ENCODE data around the gene MAP7.

The MAP7 gene

GRCh38 chr6:136547336-136547735 is 2.9 kb downstream of the MAP7 start:
- Histone ChIP-seq H3K36me3 (ENCODE audit: control insufficient read depth, insufficient read depth, low read length) (no peaks in the 10 kb centered on the region), H3K27me3 (ENCODE audit: control insufficient read depth, insufficient read depth, low read length) (peaks cover 3% of the 10 kb centered on the region; the same call in 1 of the 2 replicates), H3K9me3 (ENCODE audit: control insufficient read depth, insufficient read depth, low read length) (no peaks in the 10 kb centered on the region), H3K4me1 (ENCODE audit: control insufficient read depth, insufficient read depth, low read length) (peaks cover 2% of the 10 kb centered on the region; the same call in 1 of the 2 replicates), H3K4me3 (ENCODE audit: low read length) (no peak overlapping the region), H3K27ac (ENCODE audit: low read length) (no peak overlapping the region)
- no CpG with 5 or more reads among the region's 4 CpGs for WGBS (ENCODE audit: insufficient coverage, insufficient read length)
- DNase-seq (ENCODE audit: low read depth, low spot score): no peak

DNA sequence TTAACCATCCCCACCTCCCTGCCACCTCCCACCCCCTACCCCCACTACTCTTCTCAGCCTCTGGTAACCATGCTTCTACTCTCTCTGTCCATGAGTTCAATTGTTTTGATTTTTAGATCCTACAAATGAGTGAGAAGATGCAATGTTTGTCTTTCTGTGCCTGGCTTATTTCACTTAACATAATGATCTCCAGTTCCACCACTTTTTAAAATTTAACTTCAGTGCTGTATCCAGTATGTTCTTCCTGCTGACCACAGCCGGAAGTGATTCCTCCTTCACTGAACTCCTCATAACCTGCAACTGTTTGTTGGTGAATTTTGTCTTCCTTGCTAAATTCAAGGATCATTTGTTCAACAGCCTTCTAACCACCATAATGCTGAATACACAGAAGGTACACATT is 3.9 kb downstream of the MAP7 start:
- Histone ChIP-seq H3K27me3 (ENCODE audit: control insufficient read depth, insufficient read depth, low read length) (no peaks in the 10 kb centered on the region), H3K9me3 (ENCODE audit: control insufficient read depth, insufficient read depth, low read length) (no peaks in the 10 kb centered on the region), H3K4me1 (ENCODE audit: control insufficient read depth, insufficient read depth, low read length) (peaks cover 2% of the 10 kb centered on the region; the same call in 1 of the 2 replicates), H3K4me3 (ENCODE audit: low read length) (no peak overlapping the region), H3K36me3 (ENCODE audit: control insufficient read depth, insufficient read depth, low read length) (no peaks in the 10 kb centered on the region), H3K27ac (ENCODE audit: low read length) (no peak overlapping the region)
- no CpG with 5 or more reads among the region's 1 CpG for WGBS (ENCODE audit: insufficient coverage, insufficient read length)
- DNase-seq (ENCODE audit: low read depth, low spot score): no peak

GRCh38 chr6:136544326-136544725 is 5.9 kb downstream of the MAP7 start:
- H3K27ac ChIP-seq (ENCODE audit: low read length): no peak overlapping the region
- no peak overlapping the region for H3K4me3 ChIP-seq (ENCODE audit: low read length)
- peaks cover 1% of the 10 kb centered on the region; the same call in 1 of the 2 replicates for H3K4me1 ChIP-seq (ENCODE audit: control insufficient read depth, insufficient read depth, low read length)
- no peaks in the 10 kb centered on the region for H3K36me3 ChIP-seq (ENCODE audit: control insufficient read depth, insufficient read depth, low read length)
- H3K9me3 ChIP-seq (ENCODE audit: control insufficient read depth, insufficient read depth, low read length): no peaks in the 10 kb centered on the region
- DNase-seq (ENCODE audit: low read depth, low spot score): no peak
- H3K27me3 ChIP-seq (ENCODE audit: control insufficient read depth, insufficient read depth, low read length): no peaks in the 10 kb centered on the region
- WGBS (ENCODE audit: insufficient coverage, insufficient read length): no CpG with 5 or more reads among the region's 1 CpG

- no peak overlapping the region for H3K4me3 ChIP-seq (ENCODE audit: low read length)
- H3K27me3 ChIP-seq (ENCODE audit: control insufficient read depth, insufficient read depth, low read length): no peaks in the 10 kb centered on the region
- peaks cover 1% of the 10 kb centered on the region; the same call in 1 of the 2 replicates for H3K4me1 ChIP-seq (ENCODE audit: control insufficient read depth, insufficient read depth, low read length)
- H3K27ac ChIP-seq (ENCODE audit: low read length): no peak overlapping the region
- WGBS (ENCODE audit: insufficient coverage, insufficient read length): no CpG with 5 or more reads among the region's 2 CpGs
- H3K36me3 ChIP-seq (ENCODE audit: control insufficient read depth, insufficient read depth, low read length): no peaks in the 10 kb centered on the region
- no peaks in the 10 kb centered on the region for H3K9me3 ChIP-seq (ENCODE audit: control insufficient read depth, insufficient read depth, low read length)
- DNase-seq (ENCODE audit: low read depth, low spot score): no peak
These were observed 8.8 kb downstream of the MAP7 start for GRCh38 chr6:136541395-136541794.

- H3K27ac ChIP-seq (ENCODE audit: low read length): no peak overlapping the region
- no peak overlapping the region for H3K4me3 ChIP-seq (ENCODE audit: low read length)
- no CpG with 5 or more reads among the region's 6 CpGs for WGBS (ENCODE audit: insufficient coverage, insufficient read length)
- peaks cover 1% of the 10 kb centered on the region; the same call in 1 of the 2 replicates for H3K4me1 ChIP-seq (ENCODE audit: control insufficient read depth, insufficient read depth, low read length)
- H3K27me3 ChIP-seq (ENCODE audit: control insufficient read depth, insufficient read depth, low read length): no peaks in the 10 kb centered on the region
- no peaks in the 10 kb centered on the region for H3K36me3 ChIP-seq (ENCODE audit: control insufficient read depth, insufficient read depth, low read length)
- H3K9me3 ChIP-seq (ENCODE audit: control insufficient read depth, insufficient read depth, low read length): no peaks in the 10 kb centered on the region
- no peak for DNase-seq (ENCODE audit: low read depth, low spot score)
These were observed 10.1 kb downstream of the MAP7 start for GRCh38 chr6:136539967-136540652.

DNA sequence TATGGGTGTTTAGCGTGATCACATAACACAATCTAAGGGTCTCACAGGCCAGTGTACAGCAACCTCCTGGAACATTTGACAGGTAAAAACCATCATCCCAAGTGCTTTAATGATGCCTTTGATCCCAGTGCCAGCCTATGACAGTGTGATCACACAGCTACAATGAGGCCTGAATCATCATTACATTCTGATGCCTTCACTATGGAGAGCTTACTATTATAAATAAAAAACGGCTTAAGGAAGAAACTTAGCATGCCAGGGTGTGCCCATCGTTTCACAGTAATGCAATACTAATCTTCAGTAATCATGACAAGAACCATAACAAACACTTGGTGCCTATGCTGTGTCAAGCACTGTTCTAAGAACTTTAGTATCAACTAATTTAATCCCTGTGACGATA is 11.4 kb downstream of the MAP7 start:
- Histone ChIP-seq H3K36me3 (ENCODE audit: control insufficient read depth, insufficient read depth, low read length) (no peaks in the 10 kb centered on the region), H3K27ac (ENCODE audit: low read length) (no peak overlapping the region), H3K27me3 (ENCODE audit: control insufficient read depth, insufficient read depth, low read length) (no peaks in the 10 kb centered on the region), H3K4me1 (ENCODE audit: control insufficient read depth, insufficient read depth, low read length) (peaks cover 1% of the 10 kb centered on the region; the same call in 1 of the 2 replicates), H3K9me3 (ENCODE audit: control insufficient read depth, insufficient read depth, low read length) (no peaks in the 10 kb centered on the region), H3K4me3 (ENCODE audit: low read length) (no peak overlapping the region)
- WGBS (ENCODE audit: insufficient coverage, insufficient read length): no CpG with 5 or more reads among the region's 4 CpGs
- no peak for DNase-seq (ENCODE audit: low read depth, low spot score)

DNA sequence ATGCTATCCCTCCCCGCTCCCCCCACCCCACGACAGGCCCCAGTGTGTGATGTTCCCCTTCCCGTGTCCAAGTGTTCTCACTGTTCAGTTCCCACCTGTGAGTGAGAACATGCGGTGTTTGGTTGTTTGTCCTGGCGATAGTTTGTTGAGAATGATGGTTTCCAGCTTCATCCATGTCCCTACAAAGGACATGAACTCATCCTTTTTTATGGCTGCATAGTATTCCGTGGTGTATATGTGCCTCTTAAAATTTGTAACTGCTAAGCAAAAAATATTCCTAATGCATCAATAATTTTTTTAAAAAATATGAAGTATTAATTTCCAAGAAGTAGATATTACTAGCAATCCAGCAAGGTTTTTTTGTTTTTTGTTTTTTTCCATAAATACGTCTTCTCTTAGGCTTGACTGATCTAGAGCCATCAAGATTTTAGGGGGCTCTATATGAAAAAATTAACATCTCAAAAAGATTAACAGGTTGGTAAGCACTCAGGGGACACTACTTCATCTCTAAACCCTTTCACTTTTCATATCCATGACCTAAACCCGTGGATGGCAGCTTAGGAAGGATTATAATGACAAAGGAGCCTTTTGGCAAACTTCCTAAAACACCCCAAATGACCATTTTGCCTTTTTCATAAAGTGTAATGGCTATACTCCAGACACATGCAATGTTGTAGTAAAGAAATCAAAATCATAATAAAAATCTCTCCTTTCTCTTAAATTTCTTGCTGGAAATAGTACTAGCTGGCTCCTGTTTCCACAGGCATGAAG is 14.2 kb downstream of the MAP7 start:
- Histone ChIP-seq H3K36me3 (ENCODE audit: control insufficient read depth, insufficient read depth, low read length) (no peaks in the 10 kb centered on the region), H3K27me3 (ENCODE audit: control insufficient read depth, insufficient read depth, low read length) (no peaks in the 10 kb centered on the region), H3K4me3 (ENCODE audit: low read length) (no peak overlapping the region), H3K27ac (ENCODE audit: low read length) (no peak overlapping the region), H3K4me1 (ENCODE audit: control insufficient read depth, insufficient read depth, low read length) (peaks cover 3% of the 10 kb centered on the region; the same call in 1 of the 2 replicates), H3K9me3 (ENCODE audit: control insufficient read depth, insufficient read depth, low read length) (no peaks in the 10 kb centered on the region)
- DNase-seq (ENCODE audit: low read depth, low spot score): no peak
- no CpG with 5 or more reads among the region's 8 CpGs for WGBS (ENCODE audit: insufficient coverage, insufficient read length)

GRCh38 chr6:136535017-136535765 is 15.0 kb downstream of the MAP7 start:
- Histone ChIP-seq H3K9me3 (ENCODE audit: control insufficient read depth, insufficient read depth, low read length) (no peaks in the 10 kb centered on the region), H3K4me3 (ENCODE audit: low read length) (no peak overlapping the region), H3K27ac (ENCODE audit: low read length) (no peak overlapping the region), H3K36me3 (ENCODE audit: control insufficient read depth, insufficient read depth, low read length) (no peaks in the 10 kb centered on the region), H3K4me1 (ENCODE audit: control insufficient read depth, insufficient read depth, low read length) (peaks cover 3% of the 10 kb centered on the region; the same call in 1 of the 2 replicates), H3K27me3 (ENCODE audit: control insufficient read depth, insufficient read depth, low read length) (no peaks in the 10 kb centered on the region)
- no peak for DNase-seq (ENCODE audit: low read depth, low spot score)
- WGBS (ENCODE audit: insufficient coverage, insufficient read length): no CpG with 5 or more reads among the region's 5 CpGs

DNA sequence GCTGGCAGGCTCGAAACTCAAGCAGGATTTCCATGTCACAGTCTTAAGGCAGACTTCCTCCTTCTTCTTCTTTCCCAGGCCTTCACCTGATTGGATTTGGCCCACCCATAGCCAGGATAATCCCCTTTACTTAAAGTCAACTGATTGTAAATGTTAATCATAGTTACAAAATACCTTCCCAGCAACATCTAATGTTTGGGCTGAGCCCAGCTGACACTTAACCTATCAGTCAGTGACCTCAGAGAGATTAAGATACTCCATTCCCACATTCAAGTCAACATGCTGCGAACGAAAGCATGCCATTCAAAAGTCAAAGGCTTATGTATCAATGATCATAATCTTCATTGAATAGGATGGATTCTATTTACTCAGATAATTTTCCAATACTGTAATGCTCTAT is 16.0 kb downstream of the MAP7 start:
- Histone ChIP-seq H3K36me3 (ENCODE audit: control insufficient read depth, insufficient read depth, low read length) (no peaks in the 10 kb centered on the region), H3K4me3 (ENCODE audit: low read length) (no peak overlapping the region), H3K27ac (ENCODE audit: low read length) (no peak overlapping the region), H3K4me1 (ENCODE audit: control insufficient read depth, insufficient read depth, low read length) (peaks cover 1% of the 10 kb centered on the region; the same call in 1 of the 2 replicates), H3K9me3 (ENCODE audit: control insufficient read depth, insufficient read depth, low read length) (no peaks in the 10 kb centered on the region), H3K27me3 (ENCODE audit: control insufficient read depth, insufficient read depth, low read length) (no peaks in the 10 kb centered on the region)
- no peak for DNase-seq (ENCODE audit: low read depth, low spot score)
- no CpG with 5 or more reads among the region's 3 CpGs for WGBS (ENCODE audit: insufficient coverage, insufficient read length)

DNA sequence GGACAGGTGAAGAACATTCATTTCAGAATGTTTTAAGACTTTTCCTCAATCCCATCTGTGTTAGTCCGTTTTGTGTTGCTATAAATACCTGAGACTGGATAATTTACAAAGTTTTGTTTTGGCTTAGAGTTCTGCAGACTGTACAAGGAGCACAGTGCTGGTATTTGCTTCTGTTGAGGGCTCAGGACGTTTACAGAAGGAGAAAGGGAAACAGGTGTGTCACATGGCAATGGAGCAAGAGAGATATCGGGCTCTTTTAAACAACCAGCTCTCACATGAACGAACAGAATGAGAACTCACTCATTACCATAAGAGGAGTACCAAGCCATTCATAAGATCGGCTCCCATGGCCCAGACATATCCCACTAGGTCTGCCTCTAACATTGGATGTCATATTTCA is 16.7 kb downstream of the MAP7 start:
- peaks cover 1% of the 10 kb centered on the region; the same call in 1 of the 2 replicates for H3K4me1 ChIP-seq (ENCODE audit: control insufficient read depth, insufficient read depth, low read length)
- no peaks in the 10 kb centered on the region for H3K27me3 ChIP-seq (ENCODE audit: control insufficient read depth, insufficient read depth, low read length)
- H3K27ac ChIP-seq (ENCODE audit: low read length): no peak overlapping the region
- no peaks in the 10 kb centered on the region for H3K9me3 ChIP-seq (ENCODE audit: control insufficient read depth, insufficient read depth, low read length)
- H3K4me3 ChIP-seq (ENCODE audit: low read length): no peak overlapping the region
- H3K36me3 ChIP-seq (ENCODE audit: control insufficient read depth, insufficient read depth, low read length): no peaks in the 10 kb centered on the region
- WGBS (ENCODE audit: insufficient coverage, insufficient read length): no CpG with 5 or more reads among the region's 5 CpGs
- no peak for DNase-seq (ENCODE audit: low read depth, low spot score)

All from iPS DF 6.9 (cell line).